Effector memory CD4-positive, alpha-beta T cell (primary cell): ENCODE data around the gene ATP2B3.
A peak's percentile ranks its signal among the peaks of the same experiment; 100 is the strongest.

Experiments used
- DNase-seq, 3 donors: peaks; one replicate each; pipeline ENCODE4 v3.0.0-alpha.2; 2020
- H3K27ac ChIP-seq: 2 replicates; pipeline ENCODE4 v1.7.0; 2013; ENCODE audit warnings: mild to moderate bottlenecking, low read length, moderate library complexity; ENCODE audit not compliant: insufficient read depth, poor library complexity, severe bottlenecking
- H3K27me3 ChIP-seq: replicated peaks from 2 replicates; pipeline ENCODE4 v1.7.0; 2013; ENCODE audit warnings: mild to moderate bottlenecking, low read length; ENCODE audit not compliant: insufficient read depth, control insufficient read depth, poor library complexity, severe bottlenecking
- H3K36me3 ChIP-seq: 2 replicates; pipeline ENCODE4 v1.7.0; 2013; ENCODE audit warnings: mild to moderate bottlenecking, low read length, moderate library complexity; ENCODE audit not compliant: control insufficient read depth, insufficient read depth
- H3K4me1 ChIP-seq: 2 replicates; pipeline ENCODE4 v1.7.0; 2013; ENCODE audit warnings: low read length, mild to moderate bottlenecking; ENCODE audit not compliant: control insufficient read depth, insufficient read depth, poor library complexity, severe bottlenecking
- H3K4me3 ChIP-seq: 2 replicates; pipeline ENCODE4 v1.7.0; 2013; ENCODE audit warnings: low read length, low read depth, mild to moderate bottlenecking; ENCODE audit not compliant: insufficient read depth, poor library complexity, severe bottlenecking
- H3K9me3 ChIP-seq: 2 replicates; pipeline ENCODE4 v1.7.0; 2013; ENCODE audit warnings: mild to moderate bottlenecking, low read length, moderate library complexity; ENCODE audit not compliant: control insufficient read depth

Gene ATP2B3

DNA sequence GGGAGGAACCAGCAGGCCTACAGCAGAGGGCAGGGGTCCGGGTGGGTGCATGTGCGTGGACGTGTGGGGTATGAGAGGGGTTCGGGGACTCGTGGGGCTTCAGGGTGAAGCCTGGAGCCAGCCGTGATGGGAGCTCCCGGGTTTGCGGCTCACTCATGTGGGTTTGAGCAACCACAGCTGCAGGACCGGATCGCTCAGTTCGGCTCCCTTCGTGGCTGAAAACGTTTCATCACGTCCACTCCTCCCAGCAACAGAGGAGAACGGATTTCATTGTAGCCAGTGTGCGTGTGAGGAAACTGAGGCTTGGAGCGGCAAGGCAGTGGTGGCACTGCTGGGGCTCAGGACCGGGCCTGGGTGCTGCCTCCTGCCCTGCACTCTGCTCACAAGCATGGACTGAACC is 12.1 kb upstream of the ATP2B3 start:
- H3K4me1 ChIP-seq: no peaks in the 10 kb centered on the region
- H3K27me3 ChIP-seq: no peaks in the 10 kb centered on the region
- no peaks in the 10 kb centered on the region for H3K36me3 ChIP-seq
- no peak overlapping the region for H3K4me3 ChIP-seq
- H3K27ac ChIP-seq: no peak overlapping the region
- no peak for DNase-seq
- H3K9me3 ChIP-seq: no peaks in the 10 kb centered on the region

DNA sequence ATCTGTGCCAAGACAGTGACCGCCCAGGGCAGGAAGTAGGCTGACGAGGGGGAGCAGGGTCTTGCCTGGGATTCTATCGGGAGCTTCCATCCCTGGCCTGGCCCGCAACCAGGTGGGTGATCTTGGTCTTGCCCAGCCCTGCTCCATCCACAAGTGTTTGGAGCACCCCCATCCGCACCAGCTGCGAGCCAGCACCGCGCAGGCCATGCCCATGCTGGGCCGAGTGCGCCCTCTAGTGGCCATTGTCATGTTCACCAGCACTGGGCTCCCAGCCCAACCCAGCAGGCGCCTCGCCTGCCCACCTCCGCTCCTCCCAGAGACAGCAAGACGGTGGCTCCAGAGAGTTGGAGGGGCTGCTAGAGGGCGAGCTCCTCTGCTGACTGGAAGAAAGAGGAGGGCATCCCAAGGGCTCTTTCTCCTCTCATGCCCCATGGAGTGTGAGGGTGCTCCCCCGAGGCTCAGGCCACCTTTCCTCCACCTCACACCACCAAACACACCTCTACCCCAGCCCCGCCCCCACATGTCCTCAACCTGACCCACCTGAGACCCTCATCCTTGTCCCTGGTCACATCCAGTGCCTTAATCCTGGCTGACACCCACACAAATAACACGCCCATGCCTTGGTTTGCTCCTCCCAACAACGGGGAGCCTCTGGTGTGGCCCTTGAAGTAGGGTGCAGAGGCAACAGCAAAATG is 9.8 kb upstream of the ATP2B3 start:
- no peaks in the 10 kb centered on the region for H3K9me3 ChIP-seq

DNA sequence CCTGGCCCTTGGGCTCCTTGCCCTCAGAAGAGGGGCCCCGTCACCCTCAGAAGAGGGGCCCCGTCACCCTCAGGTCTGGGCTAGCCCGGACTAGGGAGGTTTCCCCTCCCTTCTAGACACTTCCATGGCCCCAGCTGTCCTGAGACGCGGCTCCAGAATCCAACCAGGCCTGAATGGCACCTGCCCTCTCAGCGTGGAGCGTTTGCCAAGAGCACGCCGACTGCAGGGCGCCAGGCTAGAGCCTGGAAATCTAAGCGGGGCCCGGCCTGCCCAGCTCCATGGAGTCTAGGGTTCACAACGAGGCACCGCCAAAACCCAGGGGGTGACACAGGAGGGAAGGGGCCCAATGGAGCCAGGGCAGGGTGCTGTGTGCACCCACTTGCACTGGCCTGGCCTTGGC is 7.8 kb upstream of the ATP2B3 start:
- DNase-seq: no peak
- no peak overlapping the region for H3K4me3 ChIP-seq
- H3K27me3 ChIP-seq: no peaks in the 10 kb centered on the region
- no peak overlapping the region for H3K27ac ChIP-seq
- H3K4me1 ChIP-seq: no peaks in the 10 kb centered on the region
- no peaks in the 10 kb centered on the region for H3K9me3 ChIP-seq
- no peaks in the 10 kb centered on the region for H3K36me3 ChIP-seq

More for the DNA sequence above, 9.8 kb upstream of the ATP2B3 start:
- H3K27me3 ChIP-seq: no peaks in the 10 kb centered on the region
- no peak overlapping the region for H3K27ac ChIP-seq
- H3K4me1 ChIP-seq: no peaks in the 10 kb centered on the region
- peak; percentile 58 to 72 (median 65) for DNase-seq
- no peaks in the 10 kb centered on the region for H3K36me3 ChIP-seq
- H3K4me3 ChIP-seq: no peak overlapping the region

DNA sequence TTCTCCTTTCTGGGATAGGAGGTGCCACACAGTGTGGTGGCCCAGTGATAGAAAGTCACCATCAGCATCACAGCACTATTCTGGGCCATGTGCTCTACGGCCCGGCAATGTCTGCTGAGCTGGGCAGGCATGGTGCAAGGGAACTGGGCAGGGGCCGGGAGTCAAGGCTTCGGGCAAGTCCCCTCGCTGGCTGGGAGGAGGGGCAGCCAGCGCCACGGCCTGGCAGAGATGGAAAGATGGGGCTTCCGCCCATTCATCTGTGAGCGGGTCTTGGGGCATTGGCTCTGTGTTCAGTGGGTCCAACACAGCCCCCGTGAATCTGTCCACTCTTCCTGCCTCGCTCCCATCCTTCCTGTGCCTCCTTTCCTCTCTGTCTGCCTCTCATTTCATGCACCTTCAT is 7.1 kb upstream of the ATP2B3 start:
- no peak overlapping the region for H3K4me3 ChIP-seq
- H3K36me3 ChIP-seq: no peaks in the 10 kb centered on the region
- H3K27ac ChIP-seq: no peak overlapping the region
- DNase-seq: no peak
- no peaks in the 10 kb centered on the region for H3K4me1 ChIP-seq
- H3K9me3 ChIP-seq: no peaks in the 10 kb centered on the region
- H3K27me3 ChIP-seq: no peaks in the 10 kb centered on the region

DNA sequence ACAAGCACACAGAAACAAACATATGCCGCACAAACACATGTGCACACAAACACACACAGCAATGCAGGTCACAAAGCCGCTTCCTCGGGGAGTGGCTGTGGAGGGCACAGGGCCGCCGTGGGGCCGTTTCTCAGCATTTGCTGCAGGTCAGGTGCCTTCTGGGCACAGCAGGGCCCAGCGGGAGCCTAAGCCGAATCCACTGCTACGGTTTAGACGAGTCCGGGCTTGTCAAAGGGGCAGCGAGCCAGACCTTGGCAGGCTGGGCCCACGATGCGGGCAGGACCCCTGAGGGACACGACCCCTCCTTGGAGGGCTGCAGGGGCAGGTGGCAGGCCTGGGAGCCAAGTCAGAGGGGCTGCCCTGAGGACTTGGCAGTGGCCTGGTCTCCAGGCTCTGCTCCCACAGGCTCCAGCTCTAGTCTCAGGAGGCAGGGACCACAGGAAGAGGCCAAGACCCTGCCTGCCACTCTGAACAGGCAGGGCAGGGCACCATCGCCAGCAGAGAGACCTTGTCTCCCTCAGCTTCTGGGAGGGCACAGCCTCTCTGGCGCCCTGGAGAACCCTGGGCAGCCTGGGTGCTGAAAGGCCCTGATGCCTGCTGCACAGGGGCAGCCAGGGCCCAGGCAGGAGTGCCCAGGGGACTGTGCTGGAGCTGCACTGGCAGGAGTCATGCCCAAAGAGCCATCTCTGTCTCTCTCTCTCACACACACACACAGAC is 5.5 kb upstream of the ATP2B3 start:
- Histone ChIP-seq H3K4me1 (no peaks in the 10 kb centered on the region), H3K4me3 (no peak overlapping the region), H3K9me3 (no peaks in the 10 kb centered on the region), H3K27me3 (no peaks in the 10 kb centered on the region), H3K36me3 (no peaks in the 10 kb centered on the region), H3K27ac (no peak overlapping the region)
- no peak for DNase-seq

DNA sequence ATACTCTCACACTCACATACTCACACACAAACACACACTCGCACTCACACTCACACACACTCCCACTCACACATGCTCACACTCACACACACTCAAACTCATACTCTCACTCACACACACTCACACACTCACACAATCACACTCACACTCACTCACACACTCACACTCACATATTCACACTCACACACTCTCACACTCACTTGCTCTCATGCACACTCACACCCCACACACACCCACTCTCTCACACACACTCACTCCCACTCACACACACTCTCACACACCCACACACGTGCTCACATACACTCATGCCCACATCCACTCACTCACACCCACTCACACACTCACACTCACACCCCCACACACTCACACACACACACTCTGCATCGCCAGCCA is 4.9 kb upstream of the ATP2B3 start:
- DNase-seq: no peak
- Histone ChIP-seq H3K9me3 (no peaks in the 10 kb centered on the region), H3K27me3 (no peaks in the 10 kb centered on the region), H3K27ac (no peak overlapping the region), H3K36me3 (no peaks in the 10 kb centered on the region), H3K4me3 (no peak overlapping the region), H3K4me1 (no peaks in the 10 kb centered on the region)

DNA sequence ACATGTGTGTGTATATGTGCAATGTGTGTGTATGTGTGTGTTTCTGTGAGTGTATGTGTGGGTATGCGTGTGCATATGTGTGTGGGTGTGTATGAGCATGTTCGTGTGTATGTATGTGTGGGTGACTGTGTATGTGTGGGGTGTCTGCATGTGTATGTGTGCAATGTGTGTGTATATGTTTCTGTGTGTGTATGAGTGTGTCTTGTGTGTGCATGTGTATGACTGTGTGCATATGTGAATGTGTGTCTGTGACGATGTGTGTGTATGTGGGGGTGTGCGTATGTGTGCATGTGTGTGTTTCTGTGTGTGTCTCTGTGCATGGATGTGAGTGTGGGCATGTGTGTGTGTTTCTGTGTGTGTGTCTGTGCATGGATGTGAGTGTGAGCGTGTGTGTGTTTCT is 4.2 kb upstream of the ATP2B3 start:
- H3K4me1 ChIP-seq: no peaks in the 10 kb centered on the region
- H3K27ac ChIP-seq: no peak overlapping the region
- no peaks in the 10 kb centered on the region for H3K9me3 ChIP-seq
- no peaks in the 10 kb centered on the region for H3K27me3 ChIP-seq
- DNase-seq: no peak
- no peaks in the 10 kb centered on the region for H3K36me3 ChIP-seq
- no peak overlapping the region for H3K4me3 ChIP-seq

DNA sequence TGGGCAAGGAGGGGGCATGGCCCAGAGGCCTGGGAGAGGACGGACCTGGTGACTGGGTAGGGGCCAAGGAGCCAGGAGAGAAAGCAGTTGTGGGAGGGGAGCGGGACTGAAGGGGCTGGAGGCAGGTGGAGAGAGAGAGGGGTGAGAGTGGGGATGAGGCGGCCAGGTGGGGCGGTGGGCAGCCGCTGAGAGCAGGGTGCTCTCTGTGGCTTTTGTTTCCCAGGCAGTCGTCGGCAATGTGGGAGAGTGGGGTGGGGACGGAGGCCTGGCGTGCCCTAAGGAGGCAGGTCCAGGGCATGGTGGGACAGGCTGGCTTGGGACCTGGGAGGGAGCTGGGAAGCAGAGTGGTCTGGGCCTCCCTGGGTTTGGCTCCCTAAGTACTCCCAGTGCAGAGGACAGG is 3.2 kb upstream of the ATP2B3 start:
- Histone ChIP-seq H3K27me3 (no peaks in the 10 kb centered on the region), H3K36me3 (no peaks in the 10 kb centered on the region), H3K9me3 (no peaks in the 10 kb centered on the region), H3K27ac (no peak overlapping the region), H3K4me1 (no peaks in the 10 kb centered on the region), H3K4me3 (no peak overlapping the region)
- no peak for DNase-seq

DNA sequence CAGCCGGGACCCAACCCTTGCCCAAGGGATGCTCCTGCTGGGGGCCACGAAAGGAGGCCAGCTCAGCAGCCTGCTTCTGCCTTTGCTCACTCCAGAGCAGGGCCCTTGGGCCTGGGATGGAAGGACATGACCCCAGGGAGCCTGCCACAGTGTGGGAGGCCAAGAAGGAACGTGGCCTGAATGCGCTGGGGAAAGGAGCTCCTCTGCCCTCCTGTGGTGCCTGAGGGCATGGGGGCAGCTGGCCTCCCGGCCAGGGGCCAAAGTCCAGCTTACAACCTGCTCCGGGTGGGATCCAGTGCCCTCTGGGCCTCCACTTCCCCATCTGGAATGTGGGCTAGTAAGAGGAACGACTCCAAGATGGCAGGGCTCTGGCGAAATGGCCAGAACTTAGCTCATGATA is 2.0 kb upstream of the ATP2B3 start:
- Histone ChIP-seq H3K27ac (no peak overlapping the region), H3K4me1 (no peaks in the 10 kb centered on the region), H3K4me3 (no peak overlapping the region), H3K36me3 (no peaks in the 10 kb centered on the region), H3K27me3 (no peaks in the 10 kb centered on the region), H3K9me3 (no peaks in the 10 kb centered on the region)
- DNase-seq: no peak

DNA sequence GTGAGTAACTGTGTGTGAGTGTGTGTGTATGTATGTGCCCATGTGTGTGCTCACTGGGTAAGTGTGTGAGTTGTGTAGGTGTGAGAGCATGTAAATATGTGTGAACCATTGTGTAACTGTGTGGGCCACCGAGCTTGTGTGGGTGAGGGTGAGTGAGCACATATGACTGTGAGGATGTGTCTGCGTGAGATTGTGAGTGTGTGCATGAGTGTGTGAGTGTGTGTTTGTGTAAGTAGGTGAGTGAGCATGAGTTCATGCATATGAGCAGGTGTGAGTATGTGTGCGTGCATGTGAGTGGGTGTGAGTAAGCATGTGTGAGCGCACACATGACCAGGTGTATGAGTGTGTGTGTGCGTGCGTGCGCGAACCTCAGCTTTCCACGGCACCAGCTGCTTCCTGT is 1.4 kb upstream of the ATP2B3 start:
- Histone ChIP-seq H3K4me3 (no peak overlapping the region), H3K27me3 (no peaks in the 10 kb centered on the region), H3K4me1 (no peaks in the 10 kb centered on the region), H3K9me3 (no peaks in the 10 kb centered on the region), H3K36me3 (no peaks in the 10 kb centered on the region), H3K27ac (no peak overlapping the region)
- DNase-seq: no peak
